Lung (tissue), 16 donors: ENCODE data around the gene INTS7. TPM values are rescaled to one million over a fixed set of nuclear protein-coding genes. Genes with fewer than 3 reads are reported as not detected.
A peak's percentile ranks its signal among the peaks of the same experiment; 100 is the strongest.

Experiments used
- ATAC-seq: fragments of 200-7000 bp; cut with Tn5 transposase; one replicate; pipeline ENCODE4 v1.9.1; 2020; ENCODE audit warnings: moderate number of reproducible peaks; ENCODE audit not compliant: insufficient read depth, low FRiP score
- DNase-seq, 3 donors: peaks; one replicate each; pipeline ENCODE4 v3.0.0-alpha.2; 2013 to 2017
- H3K27ac ChIP-seq, 2 donors: one replicate each; pipeline ENCODE4 v1.5.1; 2013; ENCODE audit warnings: mild to moderate bottlenecking in 2 of 2, moderate library complexity in 2 of 2, control low read depth in 1 of 2, inconsistent platforms in 1 of 2, low read depth in 1 of 2, low read length in 1 of 2
- H3K27me3 ChIP-seq, 3 donors: one replicate each; pipeline ENCODE4 v1.5.1; 2013; ENCODE audit warnings: low read length in 2 of 3; ENCODE audit not compliant: control insufficient read depth in 3 of 3, insufficient read depth in 3 of 3
- H3K36me3 ChIP-seq, 4 donors: one replicate each; pipeline ENCODE4 v1.5.1; 2013; ENCODE audit warnings: low read length in 4 of 4, mild to moderate bottlenecking in 1 of 4, moderate library complexity in 1 of 4; ENCODE audit not compliant: control insufficient read depth in 4 of 4, insufficient read depth in 4 of 4
- H3K4me1 ChIP-seq, 5 donors: one replicate each; pipeline ENCODE4 v1.5.1; 2013; ENCODE audit warnings: low read length in 5 of 5, mild to moderate bottlenecking in 2 of 5, moderate library complexity in 1 of 5; ENCODE audit not compliant: control insufficient read depth in 5 of 5, insufficient read depth in 5 of 5
- H3K4me3 ChIP-seq: one replicate; pipeline ENCODE4 v1.5.1; 2013; ENCODE audit warnings: mild to moderate bottlenecking, control low read depth, moderate library complexity
- H3K9ac ChIP-seq, 2 donors: one replicate each; pipeline ENCODE4 v1.5.1; 2013; ENCODE audit warnings: low read length in 2 of 2, control low read depth in 1 of 2; ENCODE audit not compliant: insufficient read depth in 1 of 2
- H3K9me3 ChIP-seq, 4 donors: one replicate each; pipeline ENCODE4 v1.5.1; 2013; ENCODE audit warnings: low read length in 3 of 4, mild to moderate bottlenecking in 1 of 4, moderate library complexity in 1 of 4; ENCODE audit not compliant: control insufficient read depth in 4 of 4, insufficient read depth in 3 of 4
- WGBS, 2 donors: extraction: QIAGEN DNeasy Blood & Tissue Kit; methylation state at CpG; one replicate each; pipeline ENCODE4 v1.1.7; 2013; 5-methylcytosine and 5-hydroxymethylcytosine counted together
- long read RNA-seq, 5 donors: transcript quantifications; one replicate each; lab custom pipeline, GENCODE V29; 2026
- polyA plus RNA-seq, 2 donors: library from polyadenylated mRNA; stranded (reverse); fragments of 200-250 nt; gene quantifications; one replicate each; pipeline ENCODE4 v1.2.1, GENCODE V29; 2013
- total RNA-seq, 2 donors: library from RNA; depleted of rRNA in 1 of 2; stranded (reverse); fragments of >200 nt in 1 of 2; gene quantifications; one replicate each; pipeline ENCODE4 v1.2.1, GENCODE V29; 2014 to 2021
- TF ChIP-seq, protein P1 (sequence below): IDR thresholded peaks from 2 replicates; pipeline ENCODE4 v1.5.1; 2012; ENCODE audit warnings: mild to moderate bottlenecking; ENCODE audit errors: control extremely low read depth, extremely low read depth
- donor health status: control.
- donor health status: control.
- donor health status: Bipolar disorder and iron deficiency.
- donor health status: healthy.
- donor health status: DM: yes; HTN: yes; CAD: no.

INTS7 gene, protein sequence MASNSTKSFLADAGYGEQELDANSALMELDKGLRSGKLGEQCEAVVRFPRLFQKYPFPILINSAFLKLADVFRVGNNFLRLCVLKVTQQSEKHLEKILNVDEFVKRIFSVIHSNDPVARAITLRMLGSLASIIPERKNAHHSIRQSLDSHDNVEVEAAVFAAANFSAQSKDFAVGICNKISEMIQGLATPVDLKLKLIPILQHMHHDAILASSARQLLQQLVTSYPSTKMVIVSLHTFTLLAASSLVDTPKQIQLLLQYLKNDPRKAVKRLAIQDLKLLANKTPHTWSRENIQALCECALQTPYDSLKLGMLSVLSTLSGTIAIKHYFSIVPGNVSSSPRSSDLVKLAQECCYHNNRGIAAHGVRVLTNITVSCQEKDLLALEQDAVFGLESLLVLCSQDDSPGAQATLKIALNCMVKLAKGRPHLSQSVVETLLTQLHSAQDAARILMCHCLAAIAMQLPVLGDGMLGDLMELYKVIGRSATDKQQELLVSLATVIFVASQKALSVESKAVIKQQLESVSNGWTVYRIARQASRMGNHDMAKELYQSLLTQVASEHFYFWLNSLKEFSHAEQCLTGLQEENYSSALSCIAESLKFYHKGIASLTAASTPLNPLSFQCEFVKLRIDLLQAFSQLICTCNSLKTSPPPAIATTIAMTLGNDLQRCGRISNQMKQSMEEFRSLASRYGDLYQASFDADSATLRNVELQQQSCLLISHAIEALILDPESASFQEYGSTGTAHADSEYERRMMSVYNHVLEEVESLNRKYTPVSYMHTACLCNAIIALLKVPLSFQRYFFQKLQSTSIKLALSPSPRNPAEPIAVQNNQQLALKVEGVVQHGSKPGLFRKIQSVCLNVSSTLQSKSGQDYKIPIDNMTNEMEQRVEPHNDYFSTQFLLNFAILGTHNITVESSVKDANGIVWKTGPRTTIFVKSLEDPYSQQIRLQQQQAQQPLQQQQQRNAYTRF
- 10 to 100 TPM; 15.7 to 18.9 TPM for total RNA-seq
- polyA plus RNA-seq: 1 to 10 TPM; 6.4 to 8.0 TPM
- long read RNA-seq, donor 1, partial matches to known transcripts: 7 of 7 reads
- long read RNA-seq, donor 1, other reads (novel, unspliced or antisense): 0 of 7 reads
- long read RNA-seq, donor 2, full-length matches to known transcripts: 2 of 10 reads
- long read RNA-seq, donor 2, partial matches to known transcripts: 8 of 10 reads
- long read RNA-seq, donor 2, other reads (novel, unspliced or antisense): 0 of 10 reads
- long read RNA-seq, donor 3, full-length matches to known transcripts: 1 of 1 reads
- long read RNA-seq, donor 3, partial matches to known transcripts: 0 of 1 reads
- long read RNA-seq, donor 3, other reads (novel, unspliced or antisense): 0 of 1 reads
- long read RNA-seq, donor 4: 0 reads
- long read RNA-seq, donor 5, full-length matches to known transcripts: 3 of 3 reads
- long read RNA-seq, donor 5, partial matches to known transcripts: 0 of 3 reads
- long read RNA-seq, donor 5, other reads (novel, unspliced or antisense): 0 of 3 reads

DNA sequence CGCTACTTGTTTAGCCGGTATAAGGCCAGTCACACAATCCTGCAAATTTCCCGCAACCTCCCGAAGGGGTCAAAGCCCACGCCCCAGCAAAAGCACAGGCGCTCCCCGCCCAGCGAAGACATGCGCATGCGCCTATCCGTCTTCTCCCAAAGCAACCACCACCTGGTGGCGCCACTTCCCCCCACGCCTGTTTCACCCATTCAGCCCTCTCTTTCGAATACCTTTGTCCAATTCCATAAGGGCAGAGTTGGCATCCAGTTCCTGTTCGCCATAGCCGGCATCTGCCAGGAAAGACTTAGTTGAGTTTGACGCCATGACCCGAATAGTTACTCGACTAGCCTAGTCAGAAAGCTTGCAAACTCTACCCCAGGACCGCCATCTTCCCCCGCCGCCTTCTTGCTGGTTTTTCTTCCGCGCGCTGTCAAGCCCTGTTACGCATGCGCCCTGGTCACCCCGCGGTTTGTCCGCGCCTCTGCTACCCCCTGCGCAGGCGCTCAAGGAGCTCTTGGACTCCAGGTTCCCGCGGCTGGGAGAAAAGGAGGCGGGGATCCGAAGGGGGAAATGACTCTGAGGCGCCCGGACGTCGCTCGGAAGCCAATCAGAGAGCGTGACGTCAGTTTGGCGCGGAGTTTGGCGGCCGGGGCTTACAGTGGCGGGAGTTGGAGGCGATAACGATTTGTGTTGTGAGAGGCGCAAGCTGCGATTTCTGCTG is at the start of gene INTS7, which contains the start of gene DTL:
Gene INTS7, minus strand, starts transcription at position 435 of the 712 bp plus-strand sequence. Its CDS starts 120 bp downstream, at position 315.
Gene DTL, plus strand, starts transcription at position 626 of the 712 bp plus-strand sequence. CDS start 143 bp downstream, outside the sequence.
- Histone ChIP-seq H3K36me3 (no peaks in the 10 kb centered on the region), H3K4me1 (peaks cover 0 to 33% (median 9%) of the 10 kb centered on the region in 5 donors), H3K27me3 (no peaks in the 10 kb centered on the region), H3K9ac (peak within 1 kb of the TSS; percentile 76 to 91), H3K9me3 (no peaks in the 10 kb centered on the region), H3K4me3 (peak within 1 kb of the TSS; percentile 60), H3K27ac (peak within 1 kb of the TSS; percentile 96 to 99)
- peak; percentile 100 for DNase-seq
- 0% methylated on average over 53 of the region's 53 CpGs for WGBS, 2 donors
- peak; percentile 94 for ATAC-seq
- TF ChIP-seq, protein P1, sequence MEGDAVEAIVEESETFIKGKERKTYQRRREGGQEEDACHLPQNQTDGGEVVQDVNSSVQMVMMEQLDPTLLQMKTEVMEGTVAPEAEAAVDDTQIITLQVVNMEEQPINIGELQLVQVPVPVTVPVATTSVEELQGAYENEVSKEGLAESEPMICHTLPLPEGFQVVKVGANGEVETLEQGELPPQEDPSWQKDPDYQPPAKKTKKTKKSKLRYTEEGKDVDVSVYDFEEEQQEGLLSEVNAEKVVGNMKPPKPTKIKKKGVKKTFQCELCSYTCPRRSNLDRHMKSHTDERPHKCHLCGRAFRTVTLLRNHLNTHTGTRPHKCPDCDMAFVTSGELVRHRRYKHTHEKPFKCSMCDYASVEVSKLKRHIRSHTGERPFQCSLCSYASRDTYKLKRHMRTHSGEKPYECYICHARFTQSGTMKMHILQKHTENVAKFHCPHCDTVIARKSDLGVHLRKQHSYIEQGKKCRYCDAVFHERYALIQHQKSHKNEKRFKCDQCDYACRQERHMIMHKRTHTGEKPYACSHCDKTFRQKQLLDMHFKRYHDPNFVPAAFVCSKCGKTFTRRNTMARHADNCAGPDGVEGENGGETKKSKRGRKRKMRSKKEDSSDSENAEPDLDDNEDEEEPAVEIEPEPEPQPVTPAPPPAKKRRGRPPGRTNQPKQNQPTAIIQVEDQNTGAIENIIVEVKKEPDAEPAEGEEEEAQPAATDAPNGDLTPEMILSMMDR: peak; percentile 39

DNA sequence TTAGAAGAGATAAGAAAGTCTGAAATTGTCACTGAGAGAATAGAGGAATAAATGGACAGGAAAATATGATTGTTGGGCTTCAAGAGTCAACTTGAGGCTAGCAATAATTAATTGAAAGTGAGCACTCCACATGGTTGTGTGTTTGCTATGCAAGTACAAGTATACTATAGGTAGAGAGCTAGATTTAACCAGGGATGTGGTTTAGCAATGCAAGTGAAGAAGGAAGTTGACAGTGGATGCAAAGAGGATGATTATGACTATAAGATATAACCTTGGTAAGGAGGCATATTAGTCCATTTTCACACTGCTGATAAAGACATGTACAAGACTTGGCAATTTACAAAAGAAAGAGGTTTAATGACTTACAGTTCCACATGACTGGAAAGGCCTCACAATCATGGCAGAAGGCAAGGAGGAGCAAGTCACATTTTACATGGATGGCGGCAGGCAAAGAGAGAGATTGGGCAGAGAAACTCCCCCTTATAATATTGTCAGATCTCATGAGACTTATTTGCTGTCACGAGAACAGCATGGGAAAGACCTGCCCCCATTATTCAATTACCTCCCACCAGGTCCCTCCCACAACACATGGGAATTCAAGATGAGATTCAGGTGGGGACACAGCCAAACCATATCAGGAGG is 47.5 kb upstream of the INTS7 start:
- Histone ChIP-seq H3K27me3 (no peaks in the 10 kb centered on the region), H3K36me3 (peaks cover 0 to 16% (median 3%) of the 10 kb centered on the region in 4 donors), H3K9ac (no peak overlapping the region), H3K9me3 (no peaks in the 10 kb centered on the region), H3K4me1 (peaks cover 0 to 5% (median 4%) of the 10 kb centered on the region in 5 donors), H3K27ac (no peak overlapping the region), H3K4me3 (no peak overlapping the region)
- TF ChIP-seq, protein P1: no peak
- DNase-seq (no peak), ATAC-seq (no peak)
- WGBS, 2 donors: 98 to 99% methylated on average over 2 of the region's 2 CpGs
